H9 (cell line): ENCODE results near the gene RAX2. TPM values are rescaled to one million over a fixed set of nuclear protein-coding genes. Genes with fewer than 3 reads are reported as not detected.

Source experiments
- DNase-seq: peaks from one replicate; pipeline ENCODE4 v3.0.0-alpha.2; 2017
- H2AFZ ChIP-seq: one replicate; pipeline ENCODE4 v1.6.1; 2013; ENCODE audit warnings: mild to moderate bottlenecking, low read length, control low read depth, moderate library complexity
- H2AK5ac ChIP-seq: 2 replicates; pipeline ENCODE4 v1.6.1; 2013; ENCODE audit warnings: low read length, control low read depth, mixed read lengths; ENCODE audit not compliant: insufficient read length
- H2BK120ac ChIP-seq: one replicate; pipeline ENCODE4 v1.6.1; 2013; ENCODE audit warnings: low read depth, mild to moderate bottlenecking, low read length, control low read depth, inconsistent platforms; ENCODE audit not compliant: poor library complexity, severe bottlenecking
- H2BK12ac ChIP-seq: 2 replicates; pipeline ENCODE4 v1.6.1; 2013; ENCODE audit warnings: low read length, control low read depth, mixed read lengths, low read depth; ENCODE audit not compliant: insufficient read length
- H2BK15ac ChIP-seq: 2 replicates; pipeline ENCODE4 v1.6.1; 2013; ENCODE audit warnings: low read depth, low read length, control low read depth
- H2BK20ac ChIP-seq: one replicate; pipeline ENCODE4 v1.6.1; 2013; ENCODE audit warnings: low read depth, mild to moderate bottlenecking, low read length, control low read depth, inconsistent platforms; ENCODE audit not compliant: poor library complexity, severe bottlenecking
- H2BK5ac ChIP-seq: 2 replicates; pipeline ENCODE4 v1.6.1; 2013; ENCODE audit warnings: low read length, control low read depth, mixed read lengths; ENCODE audit not compliant: insufficient read length
- H3K14ac ChIP-seq: 2 replicates; pipeline ENCODE4 v1.6.1; 2013; ENCODE audit warnings: low read length, control low read depth; ENCODE audit not compliant: insufficient read depth
- H3K18ac ChIP-seq: 2 replicates; pipeline ENCODE4 v1.6.1; 2013; ENCODE audit warnings: low read depth, mild to moderate bottlenecking, mixed read lengths, low read length, control low read depth; ENCODE audit not compliant: insufficient read length
- H3K23ac ChIP-seq: 2 replicates; pipeline ENCODE4 v1.6.1; 2013; ENCODE audit warnings: low read length, control low read depth, mixed read lengths, low read depth; ENCODE audit not compliant: insufficient read length
- H3K23me2 ChIP-seq: 2 replicates; pipeline ENCODE4 v1.6.1; 2013; ENCODE audit warnings: low read depth, mild to moderate bottlenecking, mixed read lengths, low read length, control low read depth; ENCODE audit not compliant: insufficient read length, poor library complexity, severe bottlenecking
- H3K27ac ChIP-seq: 2 replicates; pipeline ENCODE4 v1.5.1; 2013; ENCODE audit warnings: low read length, control low read depth, mixed read lengths, low read depth; ENCODE audit not compliant: insufficient read length
- H3K27me3 ChIP-seq: 2 replicates; pipeline ENCODE4 v1.6.1; 2013; ENCODE audit warnings: low read length, control low read depth, inconsistent platforms; ENCODE audit not compliant: insufficient read depth
- H3K4ac ChIP-seq: 2 replicates; pipeline ENCODE4 v1.6.1; 2013; ENCODE audit warnings: low read depth, mild to moderate bottlenecking, control low read depth, inconsistent platforms, low read length, moderate library complexity
- H3K4me1 ChIP-seq: 2 replicates; pipeline ENCODE4 v1.6.1; 2013; ENCODE audit warnings: low read length, control low read depth, inconsistent platforms; ENCODE audit not compliant: insufficient read depth
- H3K4me2 ChIP-seq: 2 replicates; pipeline ENCODE4 v1.6.1; 2013; ENCODE audit warnings: low read length, control low read depth, mixed read lengths; ENCODE audit not compliant: insufficient read length, insufficient read depth
- H3K56ac ChIP-seq: 2 replicates; pipeline ENCODE4 v1.6.1; 2013; ENCODE audit warnings: low read depth, mild to moderate bottlenecking, mixed read lengths, low read length, control low read depth; ENCODE audit not compliant: insufficient read length
- H3K79me1 ChIP-seq: 2 replicates; pipeline ENCODE4 v1.6.1; 2013; ENCODE audit warnings: low read depth, mild to moderate bottlenecking, moderate library complexity, low read length, control low read depth, inconsistent platforms; ENCODE audit not compliant: insufficient read depth, poor library complexity, severe bottlenecking
- H3K79me2 ChIP-seq: 2 replicates; pipeline ENCODE4 v1.6.1; 2013; ENCODE audit warnings: low read length, control low read depth, inconsistent platforms; ENCODE audit not compliant: insufficient read depth
- H3K9ac ChIP-seq: 2 replicates; pipeline ENCODE4 v1.6.1; 2013; ENCODE audit warnings: low read length, control low read depth, mixed read lengths; ENCODE audit not compliant: insufficient read length; ENCODE audit errors: extremely low read depth
- H3K9me3 ChIP-seq: one replicate; pipeline ENCODE4 v1.6.1; 2013; ENCODE audit warnings: low read depth, low read length, inconsistent platforms; ENCODE audit not compliant: control insufficient read depth
- H3T11ph ChIP-seq: one replicate; pipeline ENCODE4 v1.6.1; 2013; ENCODE audit warnings: mild to moderate bottlenecking, low read length, control low read depth, inconsistent platforms
- H4K20me1 ChIP-seq: one replicate; pipeline ENCODE4 v1.6.1; 2013; ENCODE audit not compliant: control insufficient read depth, insufficient read length, insufficient read depth
- H4K5ac ChIP-seq: 2 replicates; pipeline ENCODE4 v1.6.1; 2013; ENCODE audit warnings: low read depth, mild to moderate bottlenecking, mixed read lengths, low read length, control low read depth; ENCODE audit not compliant: insufficient read length
- H4K8ac ChIP-seq: replicated peaks from 2 replicates; pipeline ENCODE4 v1.6.1; 2013; ENCODE audit warnings: low read length, control low read depth, mixed read lengths, low read depth; ENCODE audit not compliant: insufficient read length
- H4K91ac ChIP-seq: 2 replicates; pipeline ENCODE4 v1.6.1; 2013; ENCODE audit warnings: low read depth, mild to moderate bottlenecking, moderate library complexity, mixed read lengths, low read length, control low read depth; ENCODE audit not compliant: insufficient read length
- H3K27ac Mint-ChIP-seq, 3 experiments: 2 replicates in 2 of 3; 3 replicates in 1 of 3; pipeline ENCODE4 v1.8.0; 2020 to 2021; ENCODE audit warnings: mixed read lengths in 3 of 3, mild to moderate bottlenecking in 1 of 3, moderate library complexity in 1 of 3
- H3K27me3 Mint-ChIP-seq: 2 replicates; pipeline ENCODE4 v1.8.0; 2021; ENCODE audit warnings: low read depth, mild to moderate bottlenecking, moderate library complexity, mixed read lengths
- H3K36me3 Mint-ChIP-seq, 3 experiments: 2 replicates in 2 of 3; 3 replicates in 1 of 3; pipeline ENCODE4 v1.8.0; 2020 to 2021; ENCODE audit warnings: low read depth in 3 of 3, mixed read lengths in 3 of 3; ENCODE audit not compliant: insufficient read depth in 1 of 3
- H3K4me1 Mint-ChIP-seq, 2 experiments: 2 replicates each; pipeline ENCODE4 v1.8.0; 2020; ENCODE audit warnings: mixed read lengths in 2 of 2
- H3K4me3 Mint-ChIP-seq, 2 experiments: 2 replicates in 1 of 2; 3 replicates in 1 of 2; pipeline ENCODE4 v1.8.0; 2020 to 2021; ENCODE audit warnings: mild to moderate bottlenecking in 2 of 2, mixed read lengths in 2 of 2, moderate library complexity in 1 of 2
- H3K9me3 Mint-ChIP-seq, 2 experiments: 2 replicates in 1 of 2; 3 replicates in 1 of 2; pipeline ENCODE4 v1.8.0; 2020; ENCODE audit warnings: mild to moderate bottlenecking in 2 of 2, mixed read lengths in 2 of 2, moderate library complexity in 1 of 2
- WGBS: extraction: QIAGEN DNeasy Blood & Tissue Kit; methylation state at CpG from one replicate; pipeline ENCODE4 v1.1.7; 2013; ENCODE audit warnings: missing lambda C conversion rate, low lambda C conversion rate, mixed read lengths; ENCODE audit not compliant: insufficient read length; ENCODE audit errors: extremely low coverage; 5-methylcytosine and 5-hydroxymethylcytosine counted together
- total RNA-seq: library from RNA; stranded (reverse); gene quantifications from 2 replicates; pipeline ENCODE4 v1.2.1, GENCODE V29; 2021
- TF ChIP-seq, protein P1 (sequence below): fragments of 200-600 bp; sonication (generic); conservative IDR thresholded peaks from 3 replicates; pipeline ENCODE4 v1.8.0; 2021; ENCODE audit warnings: antibody characterized with exemption, mild to moderate bottlenecking

Gene RAX2
- total RNA-seq, 1 experiment from 2014 or later: not detected

DNA sequence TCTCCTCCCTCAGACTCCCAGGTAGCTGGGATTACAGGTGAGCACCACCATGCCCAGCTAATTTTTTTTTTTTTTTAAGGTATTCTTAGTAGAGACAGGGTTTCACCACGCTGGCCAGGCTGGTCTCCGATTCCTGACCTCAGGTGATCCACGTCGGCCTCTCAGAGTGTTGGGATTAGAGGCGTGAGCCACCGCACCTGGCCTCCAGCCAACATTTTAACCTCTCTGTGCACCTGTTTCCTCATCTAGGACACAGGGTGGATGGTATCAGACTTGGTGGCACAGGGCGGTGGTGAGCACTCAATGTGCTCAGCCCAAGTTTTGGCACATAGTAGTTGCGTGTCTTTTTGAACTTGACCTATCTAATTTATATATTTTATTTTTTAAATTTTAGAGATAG, 23.1 kb downstream of the RAX2 start:
- H3K4me1 Mint-ChIP-seq: no peaks in the 10 kb centered on the region
- no peaks in the 10 kb centered on the region for H3K79me1 ChIP-seq
- no peaks in the 10 kb centered on the region for H3K27me3 Mint-ChIP-seq
- no peak overlapping the region for H2AFZ ChIP-seq
- no peak overlapping the region for H2AK5ac ChIP-seq
- H2BK20ac ChIP-seq: no peak overlapping the region
- no peak overlapping the region for H3K23ac ChIP-seq
- H3K9me3 ChIP-seq: no peaks in the 10 kb centered on the region
- no peak overlapping the region for H4K5ac ChIP-seq
- no CpG with 5 or more reads among the region's 8 CpGs for WGBS
- H2BK120ac ChIP-seq: no peak overlapping the region
- H3K27me3 ChIP-seq: no peaks in the 10 kb centered on the region
- H3K9me3 Mint-ChIP-seq: no peaks in the 10 kb centered on the region
- H4K20me1 ChIP-seq: no peaks in the 10 kb centered on the region
- no peak overlapping the region for H3K27ac ChIP-seq
- no peak overlapping the region for H3K14ac ChIP-seq
- H3K36me3 Mint-ChIP-seq: peaks cover 3 to 25% (median 23%) of the 10 kb centered on the region in 3 experiments; a peak in 6 of 7 replicates
- no peak overlapping the region for H3K4me2 ChIP-seq
- TF ChIP-seq, protein P1, sequence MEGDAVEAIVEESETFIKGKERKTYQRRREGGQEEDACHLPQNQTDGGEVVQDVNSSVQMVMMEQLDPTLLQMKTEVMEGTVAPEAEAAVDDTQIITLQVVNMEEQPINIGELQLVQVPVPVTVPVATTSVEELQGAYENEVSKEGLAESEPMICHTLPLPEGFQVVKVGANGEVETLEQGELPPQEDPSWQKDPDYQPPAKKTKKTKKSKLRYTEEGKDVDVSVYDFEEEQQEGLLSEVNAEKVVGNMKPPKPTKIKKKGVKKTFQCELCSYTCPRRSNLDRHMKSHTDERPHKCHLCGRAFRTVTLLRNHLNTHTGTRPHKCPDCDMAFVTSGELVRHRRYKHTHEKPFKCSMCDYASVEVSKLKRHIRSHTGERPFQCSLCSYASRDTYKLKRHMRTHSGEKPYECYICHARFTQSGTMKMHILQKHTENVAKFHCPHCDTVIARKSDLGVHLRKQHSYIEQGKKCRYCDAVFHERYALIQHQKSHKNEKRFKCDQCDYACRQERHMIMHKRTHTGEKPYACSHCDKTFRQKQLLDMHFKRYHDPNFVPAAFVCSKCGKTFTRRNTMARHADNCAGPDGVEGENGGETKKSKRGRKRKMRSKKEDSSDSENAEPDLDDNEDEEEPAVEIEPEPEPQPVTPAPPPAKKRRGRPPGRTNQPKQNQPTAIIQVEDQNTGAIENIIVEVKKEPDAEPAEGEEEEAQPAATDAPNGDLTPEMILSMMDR: no peak
- no peak overlapping the region for H3K56ac ChIP-seq
- H3K4ac ChIP-seq: no peak overlapping the region
- no peak overlapping the region for H3K4me3 Mint-ChIP-seq
- DNase-seq: no peak
- H3K9ac ChIP-seq: no peak overlapping the region
- no peak overlapping the region for H2BK12ac ChIP-seq
- no peak overlapping the region for H3K18ac ChIP-seq
- no peak overlapping the region for H3T11ph ChIP-seq
- no peak overlapping the region for H2BK5ac ChIP-seq
- H3K4me1 ChIP-seq: no peaks in the 10 kb centered on the region
- H2BK15ac ChIP-seq: no peak overlapping the region
- H3K79me2 ChIP-seq: no peaks in the 10 kb centered on the region
- no peak overlapping the region for H4K91ac ChIP-seq
- H3K23me2 ChIP-seq: no peaks in the 10 kb centered on the region
- no peak overlapping the region for H4K8ac ChIP-seq
- H3K27ac Mint-ChIP-seq: no peak overlapping the region
